Endothelial cell of umbilical vein (primary cell): ENCODE data around the gene TSC22D3. TPM values are rescaled to one million over a fixed set of nuclear protein-coding genes. Genes with fewer than 3 reads are reported as not detected.

ENCODE experiments used
- BruUV-seq: library from RNA; stranded (reverse); fragments of 400-500 nt; replicated peaks from 2 replicates; lab custom pipeline; 2021; lab: Mats Ljungman, UMichigan
- CTCF ChIA-PET: fragments of 300-600, 350-600 bp; sonication (Branson Sonifier 250); formaldehyde crosslinking; loops from one replicate; lab custom pipeline; 2021; ENCODE audit warnings: antibody characterized with exemption, inconsistent platforms; lab: Charles Lee
- POLR2A ChIA-PET: fragments of 300-600, 350-600 bp; sonication (Branson Sonifier 250); formaldehyde crosslinking; loops from one replicate; lab custom pipeline; 2021; ENCODE audit warnings: antibody characterized with exemption, inconsistent platforms; lab: Charles Lee
- DNase-seq: peaks from one replicate; pipeline ENCODE4 v3.0.0-alpha.2; 2011; ENCODE audit warnings: low read depth, low spot score
- FAIRE-seq: peaks from 2 replicates; lab custom pipeline; 2011; peaks lifted over from hg19 to GRCh38; lab: Jason Lieb, UNC
- H2AFZ ChIP-seq: 2 replicates; pipeline ENCODE4 v1.6.0; 2012; ENCODE audit warnings: low read depth, low read length, control low read depth, inconsistent platforms
- H3K27ac ChIP-seq: 2 replicates; pipeline ENCODE4 v1.5.1; 2011; ENCODE audit warnings: low read depth, mild to moderate bottlenecking, control low read depth, low read length, moderate library complexity; ENCODE audit not compliant: insufficient read depth
- H3K27me3 ChIP-seq, 2 experiments: 2 replicates each; pipeline versions ENCODE4 v1.6.0 to v1.6.1; 2011; ENCODE audit warnings: low read length in 2 of 2, mixed read lengths in 1 of 2; ENCODE audit not compliant: control insufficient read depth in 2 of 2, insufficient read depth in 2 of 2
- H3K36me3 ChIP-seq, 2 experiments: 2 replicates in 1 of 2; 3 replicates in 1 of 2; pipeline ENCODE4 v1.5.1; 2011; ENCODE audit warnings: low read length in 2 of 2, mild to moderate bottlenecking in 1 of 2, moderate library complexity in 1 of 2; ENCODE audit not compliant: control insufficient read depth in 2 of 2, insufficient read depth in 2 of 2; ENCODE audit errors: extremely low read depth in 1 of 2
- H3K4me1 ChIP-seq: 3 replicates; pipeline ENCODE4 v1.5.1; 2011; ENCODE audit warnings: mild to moderate bottlenecking, low read length; ENCODE audit not compliant: control insufficient read depth, insufficient read depth; ENCODE audit errors: extremely low read depth
- H3K4me2 ChIP-seq: 2 replicates; pipeline ENCODE4 v1.6.1; 2011; ENCODE audit warnings: low read length, control low read depth, mixed read lengths; ENCODE audit not compliant: insufficient read depth
- H3K4me3 ChIP-seq, 3 experiments: fragments of 200-600 bp in 1 of 3; sonication (generic), shearing (Covaris generic) in 1 of 3; replicated peaks in 1 of 3; 2 replicates each; pipeline ENCODE4 v1.5.1; 2011 to 2016; ENCODE audit warnings: control low read depth in 3 of 3, low read length in 3 of 3, mild to moderate bottlenecking in 2 of 3, inconsistent platforms in 1 of 3, low read depth in 1 of 3, moderate library complexity in 1 of 3; ENCODE audit not compliant: insufficient read depth in 1 of 3
- H3K79me2 ChIP-seq: 2 replicates; pipeline ENCODE4 v1.6.0; 2012; ENCODE audit warnings: low read length, inconsistent platforms; ENCODE audit not compliant: control insufficient read depth, insufficient read depth
- H3K9ac ChIP-seq: replicated peaks from 2 replicates; pipeline ENCODE3; 2011; ENCODE audit warnings: low read length, control low read depth; ENCODE audit not compliant: insufficient read depth; ENCODE audit errors: extremely low read depth
- H3K9me1 ChIP-seq: replicated peaks from 3 replicates; pipeline ENCODE4 v1.6.0; 2011; ENCODE audit warnings: mild to moderate bottlenecking, low read length; ENCODE audit not compliant: control insufficient read depth, insufficient read depth; ENCODE audit errors: extremely low read depth
- H3K9me3 ChIP-seq: replicated peaks from 2 replicates; pipeline ENCODE4 v1.5.1; 2012; ENCODE audit warnings: low read length, inconsistent platforms; ENCODE audit not compliant: control insufficient read depth, insufficient read depth
- H4K20me1 ChIP-seq: replicated peaks from 2 replicates; pipeline ENCODE3; 2011; ENCODE audit warnings: mild to moderate bottlenecking, low read length; ENCODE audit not compliant: control insufficient read depth, insufficient read depth; ENCODE audit errors: extremely low read depth
- CTCF ChIP-seq, 2 donors: IDR thresholded peaks; 1 replicate in 1 of 2; 2 replicates in 1 of 2; pipeline ENCODE4 v1.5.1; 2011; ENCODE audit warnings: low read length in 2 of 2, mild to moderate bottlenecking in 2 of 2, moderate library complexity in 2 of 2, control low read depth in 1 of 2, inconsistent platforms in 1 of 2, low read depth in 1 of 2; ENCODE audit not compliant: insufficient read depth in 1 of 2; ENCODE audit errors: extremely low read depth in 1 of 2
- EZH2 ChIP-seq: IDR thresholded peaks from 2 replicates; pipeline ENCODE4 v1.6.1; 2012; ENCODE audit warnings: borderline replicate concordance, low read depth, mild to moderate bottlenecking, moderate library complexity, low read length, inconsistent platforms; ENCODE audit not compliant: severe bottlenecking
- FOS ChIP-seq: IDR thresholded peaks from 2 replicates; pipeline ENCODE4 v1.6.1; 2011; ENCODE audit warnings: mild to moderate bottlenecking, low read length, moderate library complexity, borderline replicate concordance; ENCODE audit not compliant: insufficient read depth
- GATA2 ChIP-seq: IDR thresholded peaks from 2 replicates; pipeline ENCODE4 v1.7.0; 2011; ENCODE audit warnings: low read depth, mild to moderate bottlenecking, moderate library complexity, mixed read lengths, low read length; ENCODE audit not compliant: insufficient read length, insufficient read depth
- JUN ChIP-seq: IDR thresholded peaks from 2 replicates; pipeline ENCODE4 v1.6.1; 2011; ENCODE audit warnings: borderline replicate concordance, low read depth; ENCODE audit not compliant: insufficient read length, insufficient read depth
- MYC ChIP-seq: IDR thresholded peaks from one replicate; pipeline ENCODE4 v1.6.1; 2011; ENCODE audit warnings: mild to moderate bottlenecking, low read depth, low read length
- POLR2A ChIP-seq: IDR thresholded peaks from 2 replicates; pipeline ENCODE4 v1.6.1; 2012; ENCODE audit warnings: low read depth, mild to moderate bottlenecking, control low read depth, low read length
- POLR2AphosphoS5 ChIP-seq: IDR thresholded peaks from 2 replicates; pipeline ENCODE4 v1.6.1; 2012; ENCODE audit warnings: low read depth, mild to moderate bottlenecking, control low read depth, low read length, moderate library complexity; ENCODE audit not compliant: insufficient read depth
- dilution Hi-C: fragments of 300-500 bp; cut with MboI; formaldehyde crosslinking; loops from one replicate; pipeline ENCODE4 v1.15.0; 2019; ENCODE audit warnings: low sequenced_read_pairs; ENCODE audit not compliant: extremely low pct_ligation_motif_present
- intact Hi-C: fragments of 100-400 bp; cut with micrococcal nuclease; formaldehyde crosslinking; loops from one replicate; pipeline ENCODE4 v1.10.0; 2022
- polyA plus RNA-seq, 4 experiments: library from polyadenylated mRNA; depleted of rRNA in 3 of 4; stranded (reverse) in 3 of 4; unstranded in 1 of 4; fragments of >200 nt; gene quantifications; 2 replicates each; pipeline versions ENCODE4 v1.2.1 to v1.2.3, GENCODE V29; 2011 to 2012; ENCODE audit warnings: missing spikeins in 1 of 4
- total RNA-seq: library from RNA; stranded (reverse); gene quantifications from 2 replicates; pipeline ENCODE4 v1.2.3, GENCODE V29; 2021
- TF ChIP-seq, protein P1 (sequence below): IDR thresholded peaks from 2 replicates; pipeline ENCODE4 v1.6.1; 2011; ENCODE audit not compliant: insufficient read depth, insufficient read length

Gene TSC22D3
- total and polyA plus RNA-seq, 2 donors (not counting 3 experiments of a cell fraction or from before 2014, with no cell fraction given) = 21.1 to 37.4 TPM

DNA sequence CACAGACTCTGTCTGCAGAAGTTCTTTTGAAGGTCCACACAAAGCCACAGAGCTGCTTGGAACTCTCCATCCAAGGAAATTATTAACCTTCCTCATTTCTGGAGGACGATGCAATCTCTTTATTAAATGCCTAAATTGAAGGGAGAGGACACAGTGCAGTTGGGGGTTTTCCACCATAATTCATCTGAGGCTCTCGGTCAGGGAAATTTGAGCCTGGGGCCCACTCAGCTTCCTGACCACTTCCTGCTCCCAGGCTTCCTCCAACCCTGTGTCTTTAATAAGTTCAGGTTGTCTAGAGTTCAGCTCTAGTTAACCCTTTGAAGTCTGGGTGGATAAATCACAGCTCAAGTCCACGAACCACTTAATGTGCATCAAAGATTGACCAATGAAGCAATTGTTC, 88.8 kb downstream of the TSC22D3 start:
- FAIRE-seq (peak; percentile 85), DNase-seq (peak; percentile 57)
- no peak for TF ChIP-seq POLR2A
- no peak for TF ChIP-seq MYC
- no peak for TF ChIP-seq POLR2AphosphoS5
- TF ChIP-seq GATA2 = no peak
- TF ChIP-seq EZH2 = no peak
- TF ChIP-seq, protein P1, sequence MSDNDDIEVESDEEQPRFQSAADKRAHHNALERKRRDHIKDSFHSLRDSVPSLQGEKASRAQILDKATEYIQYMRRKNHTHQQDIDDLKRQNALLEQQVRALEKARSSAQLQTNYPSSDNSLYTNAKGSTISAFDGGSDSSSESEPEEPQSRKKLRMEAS = no peak
- no peak for TF ChIP-seq CTCF (IDR thresholded peaks at IDR 0.05; ENCODE audit: extremely low read depth in 1 of 2, insufficient read depth in 1 of 2, low read depth in 1 of 2, low read length in 2 of 2)
- TF ChIP-seq JUN = no peak
- TF ChIP-seq FOS = no peak
- peak overlapping the region; percentile 57 for H3K4me2 ChIP-seq
- ChIA-PET POLR2A (no interaction called here), CTCF (interaction anchor here (1.0 to 4.2 kb wide), 7 partner anchors 9 to 91 kb away, joined by 3 to 34 read pairs (median 4); partner anchors contain the start of genes NCBP2L and TSC22D3)
- no peak overlapping the region for H3K9ac ChIP-seq
- H3K36me3 ChIP-seq = no peaks in the 10 kb centered on the region
- H3K27ac ChIP-seq = peak overlapping the region; percentile 38
- intact Hi-C loops = loop anchor here (2.0 kb wide), 1 partner anchor 14 kb away; no protein-coding TSS in a partner anchor
- H3K4me3 ChIP-seq = peak overlapping the region in 1 of 3 experiments; percentile 10
- no peaks in the 10 kb centered on the region for H3K9me1 ChIP-seq
- H2AFZ ChIP-seq = no peak overlapping the region
- peaks cover 41% of the 10 kb centered on the region for H3K4me1 ChIP-seq
- BruUV-seq = no TSS peak
- H3K79me2 ChIP-seq = no peaks in the 10 kb centered on the region
- no peaks in the 10 kb centered on the region for H3K27me3 ChIP-seq
- no peaks in the 10 kb centered on the region for H4K20me1 ChIP-seq
- no peaks in the 10 kb centered on the region for H3K9me3 ChIP-seq
- dilution Hi-C loops = no loop called here
